HepG2 (cell line): ENCODE results near the gene STARD10. TPM values are rescaled to one million over a fixed set of nuclear protein-coding genes. Genes with fewer than 3 reads are reported as not detected.

ENCODE experiments used
- ATAC-seq: fragments of 200-7000 bp; cut with Tn5 transposase; 3 replicates; pipeline ENCODE4 v1.9.1; 2020; ENCODE audit warnings: mild to moderate bottlenecking, moderate library complexity
- BruUV-seq: library from RNA; stranded (reverse); fragments of 400-500 nt; replicated peaks from 2 replicates; lab custom pipeline; 2021; lab: Mats Ljungman, UMichigan
- CTCF ChIA-PET: fragments of 300-600 bp; formaldehyde crosslinking; extraction: SDS; loops from one replicate; lab custom pipeline; 2021; ENCODE audit warnings: low total read pairs, inconsistent platforms, low intra/inter-chr PET ratio; lab: Yijun Ruan, JAX
- POLR2A ChIA-PET: fragments of 350-600 bp; sonication (Branson Sonifier 250); formaldehyde crosslinking; loops from one replicate; lab custom pipeline; 2020; ENCODE audit warnings: antibody characterized with exemption, inconsistent platforms; lab: Yijun Ruan, JAX
- DNase-seq: peaks from one replicate; pipeline ENCODE4 v3.0.0-alpha.2; 2015; ENCODE audit warnings: low spot score
- FAIRE-seq: peaks from 3 replicates; lab custom pipeline; 2011; peaks lifted over from hg19 to GRCh38; lab: Jason Lieb, UNC
- H2AFZ ChIP-seq: one replicate; pipeline ENCODE4 v1.6.1; 2011; ENCODE audit warnings: low read length, inconsistent platforms
- H3K27ac ChIP-seq: fragments of 300-600 bp; 3 replicates; pipeline ENCODE4 v1.8.0; 2011; ENCODE audit warnings: mixed run types, mild to moderate bottlenecking, mixed read lengths, low read length, inconsistent platforms; ENCODE audit not compliant: insufficient read depth; ENCODE audit errors: extremely low read length
- H3K27me3 ChIP-seq, 2 experiments: fragments of 200-600 bp in 1 of 2; 2 replicates in 1 of 2; 3 replicates in 1 of 2; pipeline versions ENCODE4 v1.6.0 to v1.8.0; 2011; ENCODE audit warnings: low read length in 2 of 2, mild to moderate bottlenecking in 2 of 2, moderate library complexity in 2 of 2, inconsistent platforms in 1 of 2; ENCODE audit not compliant: insufficient read depth in 2 of 2, control insufficient read depth in 1 of 2
- H3K36me3 ChIP-seq, 2 experiments: fragments of 200-600 bp in 1 of 2; replicated peaks in 1 of 2; 2 replicates in 1 of 2; 3 replicates in 1 of 2; pipeline versions ENCODE4 v1.5.1 to v1.8.0; 2011; ENCODE audit warnings: low read length in 2 of 2, inconsistent platforms in 1 of 2; ENCODE audit not compliant: insufficient read depth in 2 of 2, control insufficient read depth in 1 of 2
- H3K4me1 ChIP-seq: 2 replicates; pipeline ENCODE4 v1.5.1; 2012; ENCODE audit warnings: low read length, inconsistent platforms; ENCODE audit not compliant: insufficient read depth
- H3K4me2 ChIP-seq: 2 replicates; pipeline ENCODE4 v1.6.0; 2011; ENCODE audit warnings: low read depth, low read length, inconsistent platforms
- H3K4me3 ChIP-seq, 3 experiments: fragments of 200-600 bp in 1 of 3; sonication (generic), shearing (Covaris generic) in 1 of 3; replicated peaks in 1 of 3; 2 replicates each; pipeline ENCODE4 v1.5.1; 2011 to 2016; ENCODE audit warnings: low read length in 3 of 3, inconsistent platforms in 2 of 3, low read depth in 2 of 3, mild to moderate bottlenecking in 2 of 3, control low read depth in 1 of 3, mixed read lengths in 1 of 3; ENCODE audit not compliant: insufficient read depth in 1 of 3
- H3K79me2 ChIP-seq: one replicate; pipeline ENCODE4 v1.6.1; 2011; ENCODE audit warnings: low read length, inconsistent platforms; ENCODE audit not compliant: insufficient read depth
- H3K9ac ChIP-seq: 2 replicates; pipeline ENCODE4 v1.6.0; 2011; ENCODE audit warnings: mild to moderate bottlenecking, low read depth, low read length, inconsistent platforms; ENCODE audit not compliant: insufficient read depth
- H3K9me3 ChIP-seq: 2 replicates; pipeline ENCODE4 v1.5.1; 2012; ENCODE audit warnings: mild to moderate bottlenecking, low read length
- H4K20me1 ChIP-seq: 2 replicates; pipeline ENCODE4 v1.6.0; 2011; ENCODE audit warnings: inconsistent platforms, mild to moderate bottlenecking, low read length, moderate library complexity; ENCODE audit not compliant: insufficient read depth
- CEBPB ChIP-seq: IDR thresholded peaks from 2 replicates; pipeline ENCODE4 v1.6.1; 2011; ENCODE audit warnings: low read depth, low read length, improper control_type of control experiment, borderline replicate concordance
- CEBPG ChIP-seq: IDR thresholded peaks from 2 replicates; pipeline ENCODE4 v1.6.1; 2016
- FOXA1 ChIP-seq, 2 experiments: fragments of 450-650 bp in 1 of 2; sonication (generic) in 1 of 2; formaldehyde crosslinking in 1 of 2; IDR thresholded peaks; 2 replicates each; pipeline versions ENCODE4 v1.4.0 to v1.6.1; 2016 to 2020; ENCODE audit warnings: missing genetic modification reagents in 1 of 2
- FOXA3 ChIP-seq: IDR thresholded peaks from 2 replicates; pipeline ENCODE4 v1.6.1; 2016; ENCODE audit warnings: missing genetic modification reagents, missing compliant biosample characterization
- TFDP1 ChIP-seq: IDR thresholded peaks from 2 replicates; pipeline ENCODE4 v1.6.1; 2016; ENCODE audit warnings: missing compliant biosample characterization, missing genetic modification reagents, borderline replicate concordance
- ZNF205 ChIP-seq: IDR thresholded peaks from 2 replicates; pipeline ENCODE4 v1.6.1; 2018; ENCODE audit warnings: missing biosample characterization, missing genetic modification reagents
- ZNF678 ChIP-seq: sonication (generic); formaldehyde crosslinking; IDR thresholded peaks from 2 replicates; pipeline ENCODE4 v1.4.0; 2020; ENCODE audit warnings: mild to moderate bottlenecking, missing genetic modification reagents
- ZNF768 ChIP-seq: sonication (generic); formaldehyde crosslinking; IDR thresholded peaks from 2 replicates; pipeline ENCODE4 v1.4.0; 2020; ENCODE audit warnings: missing genetic modification reagents
- WGBS: methylation state at CpG from one replicate; pipeline ENCODE4 v1.1.6; 2017; ENCODE audit warnings: low lambda C conversion rate; 5-methylcytosine and 5-hydroxymethylcytosine counted together
- in situ Hi-C: cut with HindIII; loops from 2 replicates; pipeline ENCODE4 v1.10.0; 2017; ENCODE audit warnings: low pct_unique_long_range_greater_than_20kb; ENCODE audit not compliant: extremely low pct_ligation_motif_present
- intact Hi-C: fragments of 100-400 bp; cut with micrococcal nuclease; formaldehyde crosslinking; loops from one replicate; pipeline ENCODE4 v1.10.0; 2022; ENCODE audit not compliant: unreplicated experiment
- polyA plus RNA-seq, 8 experiments: library from polyadenylated mRNA; depleted of rRNA in 3 of 8; stranded (reverse) in 7 of 8; unstranded in 1 of 8; fragments of >200 nt; fragmentation: Illumina TruSeq in 4 of 8; extraction: Trizol in 4 of 8; gene quantifications; 2 replicates each; pipeline versions ENCODE4 v1.2.1 to v1.2.3, GENCODE V29; 2011 to 2016; ENCODE audit warnings: low read depth in 4 of 8, missing spikeins in 1 of 8, mixed read lengths in 1 of 8; ENCODE audit not compliant: insufficient read depth in 1 of 8
- total RNA-seq, 5 experiments: library from RNA; depleted of rRNA; stranded (reverse); fragments of >200 nt; fragmentation: Illumina TruSeq; extraction: Trizol; gene quantifications; 2 replicates each; pipeline ENCODE4 v1.2.3, GENCODE V29; 2016; ENCODE audit warnings: low read depth in 1 of 5

STARD10 gene
- total and polyA plus RNA-seq, 2 of the 13 experiments (the other 11 are each of a cell fraction or from before 2014, with no cell fraction given), result 260 to 341 TPM

GRCh38 chr11:72741849-72742512, 51.9 kb downstream of the STARD10 start:
- ChIA-PET CTCF (interaction anchor here (0.7 kb wide), 1 partner anchor 16 kb away, joined by 3 read pairs; no protein-coding TSS in a partner anchor), POLR2A (no interaction called here)
- Histone ChIP-seq H3K27ac (peak overlapping the region; percentile 59), H4K20me1 (peaks cover 3% of the 10 kb centered on the region; the same call in 1 of the 2 replicates), H3K9me3 (no peaks in the 10 kb centered on the region)
- no peak for FAIRE-seq
- TF ChIP-seq ZNF678 (CRISPR knock-in tag) (no peak), CEBPB (peak; percentile 67), ZNF205 (CRISPR knock-in tag) (0 out of 2 replicates have a peak, but pooled peaks have one; percentile 45), TFDP1 (no peak), FOXA3 (CRISPR knock-in tag) (0 out of 2 replicates have a peak, but pooled peaks have one; percentile 18), FOXA1 (IDR thresholded peaks at IDR 0.05) (no peak), FOXA1 (CRISPR knock-in tag; IDR thresholded peaks at IDR 0.05) (peak; percentile 42; the same call in 1 of the 2 replicates), ZNF768 (CRISPR knock-in tag) (peak; percentile 34; the same call in 1 of the 2 replicates), CEBPG (CRISPR knock-in tag) (peak; percentile 55)
- TF ChIP-seq, all 625 proteins: peak for 6
- intact Hi-C loops (no loop called here), in situ Hi-C loops (no loop called here)
- Histone ChIP-seq H3K4me1 (peaks cover 71% of the 10 kb centered on the region), H3K4me2 (peak overlapping the region; percentile 56), H3K79me2 (peaks cover 89% of the 10 kb centered on the region), H3K36me3 (peaks cover 4 to 40% of the 10 kb centered on the region in 2 experiments; a peak in 4 of 5 replicates), H3K9ac (peak overlapping the region; percentile 56), H3K4me3 (peak overlapping the region in 1 of 3 experiments; percentile 37; a peak in 2 of 6 replicates), H2AFZ (no peak overlapping the region), H3K27me3 (no peaks in the 10 kb centered on the region)
- peak; percentile 20 for ATAC-seq
- no peak for DNase-seq
- BruUV-seq, result no TSS peak
- WGBS, result 51% methylated on average over 6 of the region's 7 CpGs
